Stimulated activated CD8-positive, alpha-beta memory T cell treated with anti-CD3 and anti-CD28 coated beads, Interleukin-12 subunit alpha, Interleukin-12 subunit beta, amount 100 ng/mL, for 1 hour (primary cell): Measurements from ENCODE around the gene NSFL1C.

Experiments
- DNase-seq: peaks from one replicate; pipeline ENCODE4 v3.0.0-alpha.2; 2020; ENCODE audit warnings: low read depth

Gene NSFL1C

GRCh38 chr20:1484438-1485116 lies 17.9 kb upstream of the NSFL1C start:
- DNase-seq: no peak

GRCh38 chr20:1479831-1480595 lies 13.4 kb upstream of the NSFL1C start:
- no peak for DNase-seq

- no peak for DNase-seq
These were observed 11.9 kb upstream of the NSFL1C start for GRCh38 chr20:1478566-1478965.

- no peak for DNase-seq
These were observed 11.3 kb upstream of the NSFL1C start for GRCh38 chr20:1477896-1478490.

- DNase-seq: no peak
These were observed 8.4 kb upstream of the NSFL1C start for GRCh38 chr20:1474817-1475603.

- DNase-seq: no peak
These were observed 7.7 kb upstream of the NSFL1C start for GRCh38 chr20:1474325-1474724.

- no peak for DNase-seq
These were observed 6.9 kb upstream of the NSFL1C start for GRCh38 chr20:1473246-1474220.

- no peak for DNase-seq
These were observed 6.1 kb upstream of the NSFL1C start for GRCh38 chr20:1472556-1473245.

- no peak for DNase-seq
These were observed 4.6 kb upstream of the NSFL1C start for GRCh38 chr20:1471242-1471641.

GRCh38 chr20:1469925-1470571 lies 3.4 kb upstream of the NSFL1C start:
- no peak for DNase-seq

- DNase-seq: no peak
These were observed 2.8 kb upstream of the NSFL1C start for GRCh38 chr20:1469306-1469905.

- DNase-seq: no peak
These were observed 1.5 kb upstream of the NSFL1C start for GRCh38 chr20:1468117-1468624.

GRCh38 chr20:1467355-1468116 lies 887 bp upstream of the NSFL1C start:
- DNase-seq: no peak

- DNase-seq: no peak
These were observed 369 bp upstream of the NSFL1C start for GRCh38 chr20:1467082-1467354.

- DNase-seq: no peak
These were observed 1.0 kb downstream of the NSFL1C start for GRCh38 chr20:1465470-1466210.

- DNase-seq: no peak
These were observed 2.6 kb downstream of the NSFL1C start for GRCh38 chr20:1463971-1464570.

GRCh38 chr20:1462834-1463233 lies 3.8 kb downstream of the NSFL1C start:
- DNase-seq: no peak

GRCh38 chr20:1462001-1462400 lies 4.6 kb downstream of the NSFL1C start:
- DNase-seq: no peak
